CD1c-positive myeloid dendritic cell (primary cell): ENCODE data around the gene RXRA.

ENCODE experiments used
- DNase-seq: peaks from one replicate; pipeline ENCODE4 v3.0.0-alpha.2; 2016; ENCODE audit errors: extremely low spot score

The RXRA gene

DNA sequence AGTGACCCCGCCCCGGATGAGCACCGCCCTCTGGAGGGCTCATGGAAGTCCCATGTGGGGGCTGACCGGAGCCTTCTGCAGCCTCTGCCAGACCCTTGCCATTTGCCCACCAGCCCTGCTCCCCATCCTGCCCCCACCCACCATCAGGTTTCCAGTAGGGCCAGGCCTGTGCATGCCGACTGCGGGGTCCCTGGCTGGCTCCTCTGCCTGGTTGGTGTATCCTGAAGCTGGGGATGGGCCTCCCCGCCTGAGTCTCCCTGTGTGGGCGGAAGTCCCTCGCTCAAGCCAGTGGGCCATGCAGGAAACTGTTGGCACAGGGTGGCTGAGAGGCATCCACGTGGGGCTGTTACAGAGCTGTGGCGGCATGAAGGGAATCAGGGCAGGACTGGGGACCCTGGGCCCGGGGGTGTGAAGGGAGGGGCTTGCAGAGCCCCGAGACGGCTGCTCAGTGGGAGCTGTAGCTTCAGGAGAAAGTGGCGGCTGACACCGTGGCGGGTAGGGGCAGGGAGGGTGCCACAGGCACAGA is 88.7 kb downstream of the RXRA start:
- DNase-seq, result no peak

DNA sequence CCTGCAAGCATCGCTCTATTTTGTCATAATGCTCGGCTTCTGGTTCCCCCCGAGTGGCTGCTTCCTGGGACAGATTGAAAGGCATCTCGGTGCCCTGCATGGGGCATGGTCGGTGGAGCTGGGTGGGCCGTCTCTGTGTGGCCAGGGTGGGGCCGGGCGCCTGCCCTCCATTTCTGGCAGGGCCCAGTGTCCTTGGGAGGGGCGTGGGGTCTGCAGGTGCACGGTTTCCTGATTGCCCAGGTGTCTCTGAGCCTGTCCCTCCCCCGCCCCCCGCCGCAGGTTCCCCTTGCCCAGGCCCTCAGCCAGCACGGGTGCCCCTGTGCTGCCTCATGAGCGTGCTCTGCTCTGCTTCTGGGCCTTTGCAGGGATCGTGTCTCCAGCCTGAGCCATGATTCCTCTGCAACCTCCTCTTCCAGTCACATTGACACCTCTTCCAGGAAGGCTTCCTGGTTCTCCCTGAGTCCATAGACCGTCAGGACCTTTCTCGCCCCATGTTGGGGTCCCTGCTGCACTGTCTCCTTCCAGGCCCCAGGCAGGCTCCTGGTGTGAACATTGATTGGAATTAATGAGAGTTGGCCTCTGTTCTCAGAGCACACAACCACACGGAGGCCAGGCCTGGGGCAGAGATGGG is 90.2 kb downstream of the RXRA start:
- DNase-seq, result no peak

DNA sequence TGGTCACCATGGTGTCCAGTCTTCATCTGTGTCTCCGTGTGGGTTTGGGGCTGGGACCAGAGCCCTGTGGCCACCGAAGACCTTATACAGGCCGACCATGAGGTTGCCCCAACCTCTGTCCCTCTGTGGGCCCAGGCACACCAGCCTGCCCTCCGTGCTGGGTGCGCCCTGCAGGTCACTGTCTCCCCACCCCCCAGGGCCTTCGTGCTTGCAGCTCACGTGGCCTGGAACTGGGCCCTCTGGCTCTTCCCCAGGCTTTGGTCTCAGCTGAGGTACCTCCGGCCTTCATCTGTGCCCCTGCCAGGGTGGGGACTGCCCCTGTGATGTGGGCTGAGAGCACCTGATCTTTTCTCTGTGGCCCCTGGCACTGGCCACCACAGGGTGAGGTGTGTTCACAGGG is 92.1 kb downstream of the RXRA start:
- DNase-seq, result no peak

- no peak for DNase-seq
These were observed 92.9 kb downstream of the RXRA start for GRCh38 chr9:134419000-134419683.

DNA sequence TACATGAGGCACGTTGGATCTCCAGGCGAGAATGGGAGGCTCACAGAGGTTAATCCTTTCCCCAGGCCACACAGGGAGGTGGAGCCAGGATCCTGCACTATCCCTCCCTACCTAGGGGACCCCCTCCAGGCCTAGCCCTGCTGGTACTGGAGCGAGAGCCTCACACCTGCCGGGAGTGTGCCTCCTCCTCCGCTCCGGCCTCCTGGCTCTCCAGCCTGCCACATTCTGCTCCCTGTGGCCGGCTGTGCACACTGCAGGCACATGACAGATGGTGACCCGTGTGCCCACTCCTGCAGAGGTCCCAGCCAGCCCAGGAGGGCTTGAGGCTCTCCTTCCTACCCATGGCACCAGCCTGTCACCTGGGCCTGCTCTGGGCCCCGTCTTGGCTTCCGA is 93.4 kb downstream of the RXRA start:
- no peak for DNase-seq

- no peak for DNase-seq
These were observed 94.1 kb downstream of the RXRA start for GRCh38 chr9:134420281-134420845.

GRCh38 chr9:134420974-134421432 is 94.7 kb downstream of the RXRA start:
- DNase-seq, result no peak

DNA sequence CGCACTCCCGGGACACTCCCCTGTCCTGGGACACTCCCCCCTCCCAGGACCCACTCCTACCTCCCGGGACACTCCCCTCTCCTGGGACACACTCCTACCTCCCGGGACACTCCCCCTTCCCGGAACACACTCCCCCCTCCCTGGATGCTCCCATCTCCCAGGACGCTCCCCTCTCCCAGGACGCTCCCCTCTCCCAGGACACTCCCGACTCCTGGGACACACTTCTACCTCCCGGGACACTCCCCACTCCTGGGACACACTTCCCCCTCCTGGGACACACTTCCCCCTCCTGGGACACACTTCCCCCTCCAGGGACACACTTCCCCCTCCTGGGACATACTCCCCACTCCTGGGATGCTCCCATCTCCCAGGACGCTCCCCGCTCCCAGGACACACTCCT is 95.6 kb downstream of the RXRA start:
- no peak for DNase-seq

DNA sequence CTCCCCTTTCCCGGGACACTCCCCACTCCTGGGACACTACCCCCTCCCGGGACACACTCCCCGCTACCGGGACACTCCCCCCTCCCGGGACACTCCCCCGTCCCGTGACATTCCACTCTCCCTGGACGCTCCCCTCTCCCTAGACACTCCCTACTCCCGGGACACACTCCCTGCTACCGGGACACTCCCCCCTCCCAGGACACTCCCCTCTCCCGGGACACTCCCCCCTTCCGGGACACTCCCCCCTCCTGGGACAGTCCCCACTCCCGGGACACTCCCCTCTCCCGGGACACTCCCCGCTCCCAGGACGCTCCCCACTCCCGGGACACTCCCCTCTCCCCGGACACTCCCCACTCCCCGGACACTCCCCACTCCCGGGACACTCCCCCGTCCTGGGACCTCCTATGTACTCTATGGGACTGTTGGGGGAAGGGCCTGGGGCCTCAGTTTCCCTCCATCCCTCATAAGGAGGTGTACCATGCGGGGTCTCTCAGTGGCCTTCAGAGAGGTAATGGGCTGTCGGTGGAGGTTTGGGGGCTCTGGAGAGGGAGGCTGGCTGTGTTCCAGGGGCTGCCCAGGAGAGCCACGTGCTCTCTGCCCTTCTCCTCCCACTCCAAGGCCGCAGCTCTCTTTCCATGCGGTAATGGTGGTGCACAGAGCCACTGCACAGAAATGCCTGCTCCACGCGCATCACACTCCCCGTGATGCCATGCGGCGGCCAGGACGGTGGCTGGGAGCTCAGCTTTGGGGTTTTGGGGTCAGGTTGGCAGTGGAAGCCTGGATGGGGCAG is 96.2 kb downstream of the RXRA start:
- DNase-seq, result no peak

GRCh38 chr9:134423166-134423565 is 96.9 kb downstream of the RXRA start:
- no peak for DNase-seq

DNA sequence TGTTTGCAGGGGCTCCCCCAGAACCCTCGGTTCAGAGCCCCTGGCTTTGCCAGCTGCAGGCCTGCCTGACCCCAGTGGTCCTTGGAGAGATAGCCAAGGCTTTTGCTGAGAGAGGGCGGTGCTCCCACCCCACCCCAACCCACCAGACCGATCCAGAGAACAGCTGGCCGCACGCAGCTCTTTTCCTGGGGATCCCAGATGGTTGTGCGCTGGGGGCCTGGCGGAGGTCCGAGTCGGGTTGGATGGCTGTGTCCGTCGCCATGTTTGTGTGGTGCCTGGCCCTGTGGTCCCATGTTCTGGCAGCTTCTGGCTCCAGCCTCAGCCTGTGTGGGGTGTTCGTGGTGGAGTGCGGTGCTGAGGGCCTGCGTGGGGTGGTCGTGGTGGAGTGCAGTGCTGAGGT is 97.5 kb downstream of the RXRA start:
- DNase-seq, result no peak

- DNase-seq, result no peak
These were observed 98.6 kb downstream of the RXRA start for GRCh38 chr9:134424818-134425217.

DNA sequence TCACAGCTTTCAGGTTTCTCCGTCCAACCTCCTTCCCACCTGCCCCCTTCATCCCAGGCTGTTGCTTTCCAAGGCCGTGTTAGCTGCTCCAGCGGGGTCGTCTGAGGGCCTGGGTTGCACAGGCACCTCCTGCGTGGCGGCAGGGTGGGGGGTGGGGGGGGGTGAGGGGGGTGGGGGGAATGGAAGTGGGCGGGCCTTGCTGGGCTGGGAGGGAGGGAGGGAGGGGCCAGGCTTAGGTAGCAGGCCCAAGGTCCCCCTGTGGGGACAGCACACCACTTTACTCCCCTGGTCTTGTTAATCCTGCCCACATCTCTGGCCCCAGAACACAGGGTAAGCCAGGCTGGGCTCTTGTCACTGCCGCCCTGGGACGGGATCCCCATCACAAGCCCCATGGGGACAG is 99.1 kb downstream of the RXRA start:
- no peak for DNase-seq

DNA sequence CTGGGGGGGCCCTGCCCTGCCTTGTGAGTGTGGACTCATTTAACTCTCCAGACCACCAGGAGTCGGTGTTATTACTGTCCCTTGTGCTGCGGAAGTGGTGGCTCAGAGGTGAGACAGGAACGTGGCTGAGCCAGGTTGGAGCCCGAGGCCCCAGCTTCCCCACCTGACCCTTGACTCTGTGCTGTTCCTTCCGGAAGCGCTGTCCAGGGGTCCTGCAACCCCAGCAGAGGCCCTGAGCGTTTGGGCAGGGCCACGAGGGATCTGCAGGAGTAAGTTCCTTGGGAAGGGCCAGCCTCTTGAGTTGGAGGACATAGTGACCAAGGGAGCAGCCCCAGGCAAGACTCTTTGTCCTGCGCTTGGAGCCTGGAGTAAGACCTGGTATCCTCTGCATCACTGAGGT is 99.6 kb downstream of the RXRA start:
- DNase-seq, result no peak

- DNase-seq, result no peak
These were observed 100.2 kb downstream of the RXRA start for GRCh38 chr9:134426436-134426835.

DNA sequence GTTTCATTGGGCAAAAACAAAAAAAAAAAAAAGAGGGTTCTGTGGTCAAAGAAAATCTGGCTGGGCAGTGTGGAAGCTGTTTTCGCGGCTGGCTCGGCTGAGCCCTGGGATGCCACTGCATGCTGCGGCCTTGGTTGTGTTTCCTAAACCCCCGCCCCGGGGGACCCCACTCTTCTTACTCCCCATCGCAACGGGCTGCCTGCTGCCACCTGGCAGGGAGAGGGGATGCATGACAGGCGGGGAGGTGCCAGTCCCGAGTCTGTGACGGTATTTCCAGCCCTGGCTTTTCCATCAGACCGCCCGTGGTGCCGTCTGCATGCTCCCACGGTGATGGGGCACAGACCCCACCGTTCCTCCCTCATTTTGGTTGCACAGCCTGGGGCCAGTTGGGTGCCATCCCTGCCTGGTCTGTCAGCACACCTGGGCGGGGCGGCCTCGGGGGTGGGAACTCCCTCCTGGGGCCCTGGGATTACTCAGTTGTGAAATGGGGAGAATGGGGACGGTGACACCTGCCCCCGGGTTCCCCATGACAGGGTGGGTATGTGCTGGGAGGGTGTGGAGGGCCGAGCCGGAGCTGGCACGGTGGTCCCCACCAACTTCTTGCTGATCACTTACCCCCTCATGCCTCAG is 101.0 kb downstream of the RXRA start:
- no peak for DNase-seq

- no peak for DNase-seq
These were observed 102.3 kb downstream of the RXRA start for GRCh38 chr9:134428559-134428958.

GRCh38 chr9:134429007-134429406 is 102.8 kb downstream of the RXRA start:
- DNase-seq, result no peak

- DNase-seq, result no peak
These were observed 103.2 kb downstream of the RXRA start for GRCh38 chr9:134429481-134429880.

DNA sequence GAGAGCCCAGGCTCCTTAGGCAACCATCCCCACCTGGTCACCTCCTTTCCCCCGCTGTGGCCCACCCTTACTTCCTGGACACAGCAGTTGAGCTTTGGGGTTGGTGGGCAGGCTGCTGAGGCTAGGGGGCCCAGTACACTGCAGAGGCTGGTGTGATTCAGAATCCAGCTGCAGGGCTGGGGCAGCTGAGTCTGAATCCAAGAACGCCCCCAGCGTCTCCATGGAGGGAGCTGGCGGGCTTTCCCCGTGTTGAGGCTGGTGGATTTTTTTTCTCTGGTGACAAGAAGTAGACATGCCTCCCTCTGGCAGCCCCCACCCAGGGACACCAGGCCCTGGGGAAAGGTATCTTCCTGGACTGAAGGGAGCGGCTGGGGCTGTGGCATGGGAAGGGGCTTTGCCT is 104.8 kb downstream of the RXRA start:
- no peak for DNase-seq

GRCh38 chr9:134431626-134432025 is 105.4 kb downstream of the RXRA start:
- no peak for DNase-seq

GRCh38 chr9:134432471-134432870 is 106.2 kb downstream of the RXRA start:
- no peak for DNase-seq
